GM18502 (cell line): Measurements from ENCODE around the gene C1QL4.

ENCODE experiments used
- ATAC-seq: cut with Tn5 transposase; IDR thresholded peaks from one replicate; pipeline ENCODE4 v1.9.1; 2021; ENCODE audit warnings: mild to moderate bottlenecking; ENCODE audit not compliant: unreplicated experiment, poor library complexity

C1QL4 gene

GRCh38 chr12:49309386-49309785 lies 27.6 kb downstream of the C1QL4 start:
- no peak for ATAC-seq

- ATAC-seq = no peak
These were observed 31.1 kb downstream of the C1QL4 start for GRCh38 chr12:49305762-49306510.

DNA sequence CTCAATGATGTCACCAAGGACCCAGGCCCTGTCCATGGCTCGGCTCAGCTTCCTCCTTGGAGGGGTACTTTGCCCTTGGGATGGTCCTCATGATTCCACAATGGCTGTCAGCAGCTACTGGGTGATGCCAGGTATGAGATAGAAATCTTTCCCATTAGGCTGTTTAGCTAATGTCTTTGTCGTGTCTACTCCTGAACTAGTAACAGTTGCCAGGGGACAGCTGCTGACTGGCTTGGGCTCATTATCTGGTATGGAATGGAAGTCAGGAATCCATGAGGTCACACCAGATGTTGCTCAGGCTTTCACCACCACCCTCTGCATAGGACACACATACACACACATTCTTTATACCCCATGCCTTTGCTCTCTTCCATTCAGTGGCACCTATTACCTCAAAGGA lies 32.8 kb downstream of the C1QL4 start:
- no peak for ATAC-seq

- no peak for ATAC-seq
These were observed 35.2 kb downstream of the C1QL4 start for GRCh38 chr12:49301760-49302159.

- ATAC-seq = no peak
These were observed 38.8 kb downstream of the C1QL4 start for GRCh38 chr12:49298160-49298559.

- no peak for ATAC-seq
These were observed 39.3 kb downstream of the C1QL4 start for GRCh38 chr12:49297695-49298060.

DNA sequence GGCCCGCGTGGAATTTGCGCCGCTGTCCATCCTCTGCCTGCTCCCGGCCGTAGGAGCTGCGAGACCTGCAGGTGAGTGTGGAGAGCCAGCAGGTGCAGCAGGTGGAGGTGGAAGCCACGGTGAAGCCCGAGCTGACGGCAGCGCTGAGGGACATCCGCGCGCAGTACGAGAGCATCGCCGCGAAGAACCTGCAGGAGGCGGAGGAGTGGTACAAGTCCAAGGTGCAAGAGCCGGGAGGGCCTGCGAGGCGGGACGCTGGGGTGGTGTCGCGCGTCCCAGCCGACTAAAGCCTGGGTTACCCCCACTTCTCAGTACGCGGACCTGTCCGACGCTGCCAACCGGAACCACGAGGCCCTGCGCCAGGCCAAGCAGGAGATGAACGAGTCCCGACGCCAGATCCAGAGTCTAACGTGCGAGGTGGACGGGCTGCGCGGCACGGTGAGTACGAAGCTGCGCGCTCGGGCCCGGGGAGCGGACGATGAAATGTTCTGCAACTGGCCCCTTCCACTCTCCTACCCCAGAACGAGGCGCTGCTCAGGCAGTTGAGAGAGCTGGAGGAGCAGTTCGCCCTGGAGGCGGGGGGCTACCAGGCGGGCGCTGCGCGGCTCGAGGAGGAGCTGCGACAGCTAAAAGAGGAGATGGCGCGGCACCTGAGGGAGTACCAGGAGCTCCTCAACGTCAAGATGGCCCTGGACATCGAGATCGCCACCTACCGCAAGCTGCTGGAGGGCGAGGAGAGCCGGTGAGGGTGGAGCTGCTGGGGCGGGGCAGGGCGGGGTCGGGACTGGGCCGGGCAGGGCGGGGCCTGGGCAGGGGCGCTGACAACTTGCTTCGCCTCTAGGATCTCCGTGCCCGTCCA lies 39.9 kb downstream of the C1QL4 start:
- ATAC-seq = no peak

DNA sequence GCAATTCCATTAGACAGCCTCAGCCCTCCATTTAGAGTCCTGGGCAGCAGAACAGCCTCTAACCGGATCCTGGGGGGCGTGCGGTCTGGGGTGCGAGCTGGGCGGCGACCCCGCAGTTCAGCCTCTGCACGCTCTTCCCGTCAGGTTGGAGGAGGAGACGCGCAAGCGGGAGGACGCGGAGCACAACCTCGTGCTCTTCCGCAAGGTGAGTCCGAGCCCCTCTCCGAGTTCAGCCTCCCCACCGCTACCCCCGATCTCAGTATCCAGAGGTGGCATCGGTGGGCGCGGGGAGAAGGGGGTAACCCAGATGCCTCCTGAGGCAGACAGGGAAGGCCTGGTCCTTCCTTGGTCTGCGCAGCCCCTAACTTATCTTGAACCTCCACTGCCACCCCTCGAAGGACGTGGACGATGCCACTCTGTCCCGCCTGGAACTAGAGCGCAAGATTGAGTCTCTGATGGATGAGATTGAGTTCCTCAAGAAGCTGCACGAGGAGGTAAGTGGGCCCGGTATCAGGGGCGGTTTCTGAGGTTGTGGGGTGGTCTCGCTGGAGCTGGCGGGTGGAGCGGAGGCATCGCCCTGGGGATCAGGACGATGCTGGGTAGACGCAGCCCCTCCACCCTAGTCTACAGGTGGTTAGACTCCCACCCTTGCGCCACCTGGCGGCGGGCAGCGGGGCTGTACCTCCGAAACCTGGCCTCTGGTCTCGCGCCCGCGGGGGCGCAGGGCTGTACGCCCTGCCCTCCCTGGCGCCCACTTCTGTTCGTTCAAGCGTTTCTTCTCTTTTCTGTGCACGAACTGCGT lies 40.8 kb downstream of the C1QL4 start:
- ATAC-seq = no peak

DNA sequence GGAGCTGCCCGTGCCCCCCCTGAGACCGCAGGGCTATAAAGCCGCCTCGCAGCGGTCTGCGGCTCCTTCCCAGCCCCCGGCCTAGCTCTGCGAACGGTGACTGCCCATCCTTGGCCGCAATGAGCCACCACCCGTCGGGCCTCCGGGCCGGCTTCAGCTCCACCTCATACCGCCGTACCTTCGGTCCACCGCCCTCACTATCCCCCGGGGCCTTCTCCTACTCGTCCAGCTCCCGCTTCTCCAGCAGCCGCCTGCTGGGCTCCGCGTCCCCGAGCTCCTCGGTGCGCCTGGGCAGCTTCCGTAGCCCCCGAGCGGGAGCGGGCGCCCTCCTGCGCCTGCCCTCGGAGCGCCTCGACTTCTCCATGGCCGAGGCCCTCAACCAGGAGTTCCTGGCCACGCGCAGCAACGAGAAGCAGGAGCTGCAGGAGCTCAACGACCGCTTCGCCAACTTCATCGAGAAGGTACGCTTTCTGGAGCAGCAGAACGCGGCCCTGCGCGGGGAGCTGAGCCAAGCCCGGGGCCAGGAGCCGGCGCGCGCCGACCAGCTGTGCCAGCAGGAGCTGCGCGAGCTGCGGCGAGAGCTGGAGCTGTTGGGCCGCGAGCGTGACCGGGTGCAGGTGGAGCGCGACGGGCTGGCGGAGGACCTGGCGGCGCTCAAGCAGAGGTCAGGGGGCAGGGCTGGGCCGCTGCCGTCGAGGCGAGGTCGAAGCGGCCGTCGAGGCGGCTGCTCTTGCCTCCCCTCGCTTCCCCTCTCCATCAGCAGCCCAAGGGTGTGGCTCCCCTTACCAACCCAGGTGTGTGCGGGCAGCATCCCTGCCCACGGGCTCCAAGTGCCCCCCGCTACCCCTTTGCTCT lies 41.7 kb downstream of the C1QL4 start, which contains the start of gene PRPH:
Gene PRPH (plus strand): TSS at position 66 of the 855 bp plus-strand sequence. CDS start 54 bp downstream, at position 120.
- ATAC-seq = no peak

DNA sequence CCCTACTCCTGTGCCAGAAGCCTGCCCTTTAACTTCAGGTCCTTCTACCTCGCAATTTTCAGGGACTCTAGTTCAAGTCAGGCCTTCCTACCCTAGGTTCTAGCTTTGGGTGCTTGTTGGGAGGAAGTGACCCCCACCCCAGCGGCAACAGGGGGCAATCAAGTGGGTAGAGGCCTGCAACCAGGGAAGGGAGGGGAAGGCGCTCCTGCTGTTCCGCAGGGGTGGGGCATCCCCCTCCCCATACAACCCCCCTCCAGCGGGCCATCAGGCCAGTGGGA lies 42.2 kb downstream of the C1QL4 start:
- no peak for ATAC-seq

DNA sequence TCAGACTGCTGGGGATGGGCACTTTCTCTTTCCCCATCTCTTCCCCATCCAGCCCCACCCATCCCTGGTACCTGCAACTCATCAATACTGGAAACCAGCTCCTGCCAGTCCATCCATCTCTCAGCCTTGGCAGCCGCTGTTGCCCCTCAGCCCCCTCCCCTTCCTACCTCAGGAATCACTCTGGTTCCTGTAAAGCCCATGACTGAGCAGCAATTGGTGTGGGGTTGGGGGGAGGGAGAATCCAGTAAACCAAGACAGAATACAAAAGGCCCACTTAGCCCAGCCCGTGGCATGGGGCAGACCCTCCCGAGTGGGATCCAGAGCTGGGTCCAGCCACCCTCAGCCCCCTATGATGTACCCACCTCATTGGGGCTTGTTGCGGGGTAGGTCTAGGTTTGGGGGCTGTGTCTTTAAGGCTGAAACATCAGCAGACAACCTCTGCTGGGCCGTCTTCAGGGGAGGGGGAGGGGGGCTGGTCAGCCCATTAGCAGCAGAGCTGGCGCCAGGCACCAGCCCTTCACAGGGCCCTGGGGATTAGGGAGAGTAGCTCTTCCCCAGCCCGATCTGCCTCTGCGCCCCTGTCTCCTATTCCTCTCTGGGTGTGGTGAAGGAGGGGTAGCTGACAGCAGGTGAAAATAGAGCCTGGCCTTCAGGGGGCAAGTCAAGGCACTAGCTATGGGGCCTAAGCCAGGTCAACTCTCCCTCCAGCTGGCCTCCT lies 42.7 kb downstream of the C1QL4 start:
- ATAC-seq = no peak

DNA sequence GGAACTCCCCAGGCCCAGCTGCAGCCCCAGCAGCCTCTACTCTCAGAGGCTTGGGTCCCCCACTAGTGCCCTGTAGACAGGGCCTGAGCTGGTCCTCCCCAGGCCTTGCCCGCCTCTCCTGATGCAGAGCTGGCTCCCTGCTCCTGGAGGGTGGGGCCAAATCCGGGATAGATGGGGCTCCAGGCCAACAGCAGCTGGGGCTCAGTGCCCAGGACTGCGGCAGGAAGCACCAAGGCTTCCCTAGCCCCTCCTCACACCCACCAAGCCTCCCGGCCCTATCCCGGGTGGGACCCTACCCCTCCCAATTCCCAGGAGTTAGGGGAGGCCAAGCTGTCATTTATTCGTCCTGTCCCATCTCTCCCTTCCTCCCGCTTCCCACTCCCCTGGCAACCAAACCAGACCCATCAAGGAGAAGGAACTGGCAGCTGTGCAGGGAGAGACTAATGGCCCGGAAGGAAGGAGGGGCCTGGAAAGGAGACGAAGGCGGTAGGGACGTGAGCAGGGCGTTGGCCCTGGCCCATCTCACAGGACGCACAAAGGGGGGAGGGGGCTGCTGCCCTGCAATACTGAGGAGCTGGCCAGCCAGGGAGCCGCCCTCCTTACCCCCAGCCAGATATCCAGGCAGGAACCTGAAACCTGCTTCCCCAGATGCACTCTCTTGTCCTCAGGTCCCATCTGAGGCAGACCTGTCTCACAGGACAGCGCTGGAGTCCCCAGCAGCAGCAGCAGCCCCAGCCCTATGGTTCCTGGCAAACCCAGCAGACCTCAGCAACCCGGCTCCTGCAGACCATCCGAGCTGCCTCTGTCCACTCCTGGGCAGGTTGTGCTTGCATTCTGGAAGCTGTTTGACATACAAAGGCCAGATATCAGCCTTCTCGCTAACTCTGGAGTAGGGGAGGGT lies 43.7 kb downstream of the C1QL4 start:
- ATAC-seq = no peak

DNA sequence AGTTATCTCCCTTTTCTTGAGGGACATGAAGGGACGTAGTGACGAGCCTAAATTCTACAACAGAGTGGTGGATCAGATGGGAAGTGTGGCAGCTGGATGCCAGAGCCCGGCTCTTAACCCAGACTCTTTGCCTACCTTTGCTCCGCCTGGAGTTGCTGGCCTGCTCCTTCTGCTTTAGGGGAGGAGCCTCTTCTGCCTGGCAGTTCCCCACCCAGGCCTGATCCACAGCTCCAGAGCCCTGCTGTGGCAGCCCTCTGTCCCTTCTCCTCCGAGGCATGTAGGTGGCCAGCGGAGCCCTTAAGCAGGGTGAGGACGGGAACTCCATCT lies 44.3 kb downstream of the C1QL4 start:
- no peak for ATAC-seq

- no peak for ATAC-seq
These were observed 47.9 kb downstream of the C1QL4 start for GRCh38 chr12:49288922-49289555.

GRCh38 chr12:49288412-49288853 lies 48.6 kb downstream of the C1QL4 start:
- ATAC-seq = no peak

GRCh38 chr12:49287876-49288275 lies 49.1 kb downstream of the C1QL4 start:
- no peak for ATAC-seq

GRCh38 chr12:49284672-49285071 lies 52.3 kb downstream of the C1QL4 start:
- no peak for ATAC-seq
